ENCODE results near the gene FBXW4. TPM values are rescaled to one million over a fixed set of nuclear protein-coding genes. Genes with fewer than 3 reads are reported as not detected.

The FBXW4 gene
- total RNA-seq, 2 experiments from 2014 or later, result 43.1 to 60.9 TPM

DNA sequence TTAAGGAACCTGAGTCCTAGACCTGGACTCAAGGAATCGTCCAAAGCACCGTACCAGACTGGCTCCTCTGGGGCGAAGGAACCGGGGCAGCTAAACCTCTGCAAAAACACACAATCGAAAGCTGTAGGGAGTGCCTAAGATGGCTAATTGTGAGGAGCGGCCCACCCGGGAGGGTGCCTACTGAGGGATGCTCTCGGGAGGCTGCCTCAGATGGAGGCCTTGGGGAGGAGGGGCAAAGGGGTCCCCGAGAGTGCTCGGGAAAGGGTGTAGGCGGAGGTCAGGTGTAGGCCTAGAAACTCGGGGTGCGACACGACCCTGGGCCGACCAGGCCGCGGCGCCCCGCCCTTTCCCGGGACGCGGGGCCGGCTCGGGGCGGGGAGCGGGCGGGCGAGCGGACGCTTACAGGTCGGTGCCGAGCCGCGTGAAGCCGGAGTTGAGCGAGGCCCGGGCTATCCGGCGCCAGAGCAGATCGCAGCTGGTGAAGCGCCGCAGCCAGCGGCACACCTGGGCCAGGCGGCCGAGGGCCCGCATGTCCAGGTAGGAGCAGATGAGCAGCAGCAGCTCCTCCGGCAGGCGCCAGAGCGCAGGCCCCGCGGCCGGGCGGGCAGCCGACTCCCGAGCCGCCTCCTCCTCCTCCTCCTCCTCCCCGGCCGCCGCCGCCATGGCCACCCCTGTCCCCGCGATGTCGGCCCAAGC is 844 bp downstream of the FBXW4 start:
- BruUV-seq (replicated peaks), result no TSS peak
- DNase-seq (ENCODE audit: low spot score), result peak; percentile 78
- H3K4me2 ChIP-seq (ENCODE audit: low read length), result peak overlapping the region; percentile 93
- no peaks in the 10 kb centered on the region for H3K9me2 ChIP-seq (ENCODE audit: insufficient read depth, low read length)
- H3K36me3 ChIP-seq (ENCODE audit: insufficient read depth, low read length), result peaks cover 20% of the 10 kb centered on the region
- H2AFZ ChIP-seq (ENCODE audit: low read length), result peak overlapping the region; percentile 65
- peak overlapping the region; percentile 75 for H3K27ac ChIP-seq (ENCODE audit: low read depth, low read length, poor library complexity, severe bottlenecking)
- ChIA-PET POLR2A (interaction anchor here (0.6 to 1.1 kb wide), 3 partner anchors 77 to 139 kb away, joined by 3 to 4 read pairs (median 4); no protein-coding TSS in a partner anchor), CTCF (ENCODE audit: unreplicated experiment) (interaction anchor here (1.0 kb wide), 1 partner anchor 66 kb away, joined by 3 read pairs; no protein-coding TSS in a partner anchor)
- peaks cover 43% of the 10 kb centered on the region for H3K79me2 ChIP-seq (ENCODE audit: insufficient read depth, low read depth, low read length)
- H4K20me1 ChIP-seq (ENCODE audit: insufficient read depth, low read length), result peaks cover 17% of the 10 kb centered on the region
- intact Hi-C loops (cut with micrococcal nuclease; ENCODE audit: unreplicated experiment), result loop anchor here (1.0 to 10.0 kb wide), 4 partner anchors 77 to 951 kb away; partner anchors contain the start of gene TRIM8
- peaks cover 28% of the 10 kb centered on the region for H3K4me1 ChIP-seq (ENCODE audit: insufficient read depth, low read length, poor library complexity, severe bottlenecking)
- H3K9me3 ChIP-seq (ENCODE audit: low read length), result no peaks in the 10 kb centered on the region
- H3K4me3 ChIP-seq (ENCODE audit: low read depth, low read length, poor library complexity, severe bottlenecking), result peak overlapping the region; percentile 81
- TF ChIP-seq EZH2phosphoT487 (IDR thresholded peaks at IDR 0.05; ENCODE audit: borderline replicate concordance, low read depth, low read length), result no peak
- TF ChIP-seq, protein P1, sequence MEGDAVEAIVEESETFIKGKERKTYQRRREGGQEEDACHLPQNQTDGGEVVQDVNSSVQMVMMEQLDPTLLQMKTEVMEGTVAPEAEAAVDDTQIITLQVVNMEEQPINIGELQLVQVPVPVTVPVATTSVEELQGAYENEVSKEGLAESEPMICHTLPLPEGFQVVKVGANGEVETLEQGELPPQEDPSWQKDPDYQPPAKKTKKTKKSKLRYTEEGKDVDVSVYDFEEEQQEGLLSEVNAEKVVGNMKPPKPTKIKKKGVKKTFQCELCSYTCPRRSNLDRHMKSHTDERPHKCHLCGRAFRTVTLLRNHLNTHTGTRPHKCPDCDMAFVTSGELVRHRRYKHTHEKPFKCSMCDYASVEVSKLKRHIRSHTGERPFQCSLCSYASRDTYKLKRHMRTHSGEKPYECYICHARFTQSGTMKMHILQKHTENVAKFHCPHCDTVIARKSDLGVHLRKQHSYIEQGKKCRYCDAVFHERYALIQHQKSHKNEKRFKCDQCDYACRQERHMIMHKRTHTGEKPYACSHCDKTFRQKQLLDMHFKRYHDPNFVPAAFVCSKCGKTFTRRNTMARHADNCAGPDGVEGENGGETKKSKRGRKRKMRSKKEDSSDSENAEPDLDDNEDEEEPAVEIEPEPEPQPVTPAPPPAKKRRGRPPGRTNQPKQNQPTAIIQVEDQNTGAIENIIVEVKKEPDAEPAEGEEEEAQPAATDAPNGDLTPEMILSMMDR (conservative IDR thresholded peaks at IDR 0.05; ENCODE audit: low read length), result no peak

DNA sequence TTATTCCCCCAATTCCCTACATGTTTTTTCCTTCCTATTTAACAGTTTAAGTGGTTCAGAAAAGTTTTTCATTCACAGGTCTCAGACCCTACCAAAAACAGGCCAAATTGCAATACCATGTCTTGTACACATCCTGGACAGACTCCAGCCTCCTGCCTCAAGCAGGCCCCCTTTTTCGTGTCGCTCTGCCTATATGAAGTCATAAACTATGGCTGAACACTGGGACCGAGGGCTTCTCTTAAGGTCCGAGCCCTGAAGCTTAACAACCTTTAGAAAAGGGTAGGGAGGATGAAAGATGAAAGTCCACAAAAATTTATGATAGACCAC is 1.4 kb downstream of the FBXW4 start:
- peak overlapping the region; percentile 93 for H3K4me2 ChIP-seq (ENCODE audit: low read length)
- POLR2A ChIA-PET, result interaction anchor here (0.6 to 1.3 kb wide), 5 partner anchors 9 to 139 kb away, joined by 3 to 5 read pairs (median 4); no protein-coding TSS in a partner anchor
- H3K36me3 ChIP-seq (ENCODE audit: insufficient read depth, low read length), result peaks cover 24% of the 10 kb centered on the region
- DNase-seq (ENCODE audit: low spot score), result peak; percentile 74
- H2AFZ ChIP-seq (ENCODE audit: low read length), result peak overlapping the region; percentile 65
- H3K4me1 ChIP-seq (ENCODE audit: insufficient read depth, low read length, poor library complexity, severe bottlenecking), result peaks cover 27% of the 10 kb centered on the region
- TF ChIP-seq, protein P1 (conservative IDR thresholded peaks at IDR 0.05; ENCODE audit: low read length), result no peak
- TF ChIP-seq EZH2phosphoT487 (IDR thresholded peaks at IDR 0.05; ENCODE audit: borderline replicate concordance, low read depth, low read length), result no peak
- H3K4me3 ChIP-seq (ENCODE audit: low read depth, low read length, poor library complexity, severe bottlenecking), result peak overlapping the region; percentile 81
- no peaks in the 10 kb centered on the region for H3K9me2 ChIP-seq (ENCODE audit: insufficient read depth, low read length)
- H3K79me2 ChIP-seq (ENCODE audit: insufficient read depth, low read depth, low read length), result peaks cover 43% of the 10 kb centered on the region
- H3K9me3 ChIP-seq (ENCODE audit: low read length), result no peaks in the 10 kb centered on the region
- H3K27ac ChIP-seq (ENCODE audit: low read depth, low read length, poor library complexity, severe bottlenecking), result peak overlapping the region; percentile 75
- peaks cover 17% of the 10 kb centered on the region for H4K20me1 ChIP-seq (ENCODE audit: insufficient read depth, low read length)
- CTCF ChIA-PET (ENCODE audit: unreplicated experiment), result interaction anchor here (1.0 kb wide), 1 partner anchor 65 kb away, joined by 3 read pairs; no protein-coding TSS in a partner anchor
- BruUV-seq (replicated peaks), result no TSS peak
- intact Hi-C loops (cut with micrococcal nuclease; ENCODE audit: unreplicated experiment), result loop anchor here (10.0 kb wide), 1 partner anchor 951 kb away; the partner anchor contains the start of gene TRIM8

DNA sequence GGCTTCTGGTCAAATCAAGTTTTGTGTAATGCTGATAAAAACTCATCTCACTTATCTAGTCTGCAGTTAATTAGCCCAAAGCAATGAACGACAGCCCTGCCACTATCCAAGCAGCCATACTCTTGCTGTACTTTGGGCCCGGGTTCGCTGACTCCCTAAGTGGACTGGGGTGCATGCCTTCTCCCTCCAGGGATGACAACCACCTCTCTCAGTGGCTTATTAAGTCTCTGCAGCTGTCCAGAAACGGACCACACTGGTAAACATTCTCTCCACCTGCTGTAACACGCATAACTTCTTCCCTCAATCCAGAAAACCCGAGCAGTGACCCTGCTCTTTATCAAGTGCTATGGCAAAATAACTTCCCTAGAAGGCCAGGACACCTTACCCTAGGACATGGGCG is 3.9 kb downstream of the FBXW4 start:
- CTCF ChIA-PET (ENCODE audit: unreplicated experiment), result no interaction called here
- peaks cover 48% of the 10 kb centered on the region for H3K79me2 ChIP-seq (ENCODE audit: insufficient read depth, low read depth, low read length)
- BruUV-seq (replicated peaks), result no TSS peak
- H2AFZ ChIP-seq (ENCODE audit: low read length), result no peak overlapping the region
- H3K9me2 ChIP-seq (ENCODE audit: insufficient read depth, low read length), result no peaks in the 10 kb centered on the region
- peaks cover 35% of the 10 kb centered on the region for H3K36me3 ChIP-seq (ENCODE audit: insufficient read depth, low read length)
- intact Hi-C loops (cut with micrococcal nuclease; ENCODE audit: unreplicated experiment), result loop anchor here (10.0 kb wide), 1 partner anchor 954 kb away; the partner anchor contains the start of gene TRIM8
- H3K4me2 ChIP-seq (ENCODE audit: low read length), result peak overlapping the region; percentile 20; the same call in 1 of the 2 replicates
- POLR2A ChIA-PET, result no interaction called here
- peaks cover 18% of the 10 kb centered on the region for H3K4me1 ChIP-seq (ENCODE audit: insufficient read depth, low read length, poor library complexity, severe bottlenecking)
- peaks cover 17% of the 10 kb centered on the region for H4K20me1 ChIP-seq (ENCODE audit: insufficient read depth, low read length)
- H3K27ac ChIP-seq (ENCODE audit: low read depth, low read length, poor library complexity, severe bottlenecking), result no peak overlapping the region
- no peak for TF ChIP-seq EZH2phosphoT487 (IDR thresholded peaks at IDR 0.05; ENCODE audit: borderline replicate concordance, low read depth, low read length)
- TF ChIP-seq, protein P1 (conservative IDR thresholded peaks at IDR 0.05; ENCODE audit: low read length), result no peak
- no peak overlapping the region for H3K4me3 ChIP-seq (ENCODE audit: low read depth, low read length, poor library complexity, severe bottlenecking)
- no peak for DNase-seq (ENCODE audit: low spot score)
- H3K9me3 ChIP-seq (ENCODE audit: low read length), result no peaks in the 10 kb centered on the region
